ENCODE results near the gene OR51T1. TPM values are rescaled to one million over a fixed set of nuclear protein-coding genes. Genes with fewer than 3 reads are reported as not detected.
"Not testable (repeated sequence)": the region's sequence is repeated elsewhere in the genome, so short reads cannot be mapped to it uniquely, and the experiment has no call there.

Gene OR51T1, protein sequence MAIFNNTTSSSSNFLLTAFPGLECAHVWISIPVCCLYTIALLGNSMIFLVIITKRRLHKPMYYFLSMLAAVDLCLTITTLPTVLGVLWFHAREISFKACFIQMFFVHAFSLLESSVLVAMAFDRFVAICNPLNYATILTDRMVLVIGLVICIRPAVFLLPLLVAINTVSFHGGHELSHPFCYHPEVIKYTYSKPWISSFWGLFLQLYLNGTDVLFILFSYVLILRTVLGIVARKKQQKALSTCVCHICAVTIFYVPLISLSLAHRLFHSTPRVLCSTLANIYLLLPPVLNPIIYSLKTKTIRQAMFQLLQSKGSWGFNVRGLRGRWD
- polyA plus RNA-seq (2013, experiment 1 of 2; ENCODE audit: insufficient read length), result not detected
- not detected for polyA plus RNA-seq (2013, experiment 2 of 2; ENCODE audit: insufficient read length)

DNA sequence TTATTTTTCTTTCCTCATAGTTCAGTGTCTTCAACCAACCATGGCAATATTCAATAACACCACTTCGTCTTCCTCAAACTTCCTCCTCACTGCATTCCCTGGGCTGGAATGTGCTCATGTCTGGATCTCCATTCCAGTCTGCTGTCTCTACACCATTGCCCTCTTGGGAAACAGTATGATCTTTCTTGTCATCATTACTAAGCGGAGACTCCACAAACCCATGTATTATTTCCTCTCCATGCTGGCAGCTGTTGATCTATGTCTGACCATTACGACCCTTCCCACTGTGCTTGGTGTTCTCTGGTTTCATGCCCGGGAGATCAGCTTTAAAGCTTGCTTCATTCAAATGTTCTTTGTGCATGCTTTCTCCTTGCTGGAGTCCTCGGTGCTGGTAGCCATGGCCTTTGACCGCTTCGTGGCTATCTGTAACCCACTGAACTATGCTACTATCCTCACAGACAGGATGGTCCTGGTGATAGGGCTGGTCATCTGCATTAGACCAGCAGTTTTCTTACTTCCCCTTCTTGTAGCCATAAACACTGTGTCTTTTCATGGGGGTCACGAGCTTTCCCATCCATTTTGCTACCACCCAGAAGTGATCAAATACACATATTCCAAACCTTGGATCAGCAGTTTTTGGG is at the start of gene OR51T1:
TSS of gene OR51T1 (plus strand) at position 41 of the 641 bp plus-strand sequence. CDS start at position 41, 0 bp downstream.
- DNase-seq, result peak; percentile 67

DNA sequence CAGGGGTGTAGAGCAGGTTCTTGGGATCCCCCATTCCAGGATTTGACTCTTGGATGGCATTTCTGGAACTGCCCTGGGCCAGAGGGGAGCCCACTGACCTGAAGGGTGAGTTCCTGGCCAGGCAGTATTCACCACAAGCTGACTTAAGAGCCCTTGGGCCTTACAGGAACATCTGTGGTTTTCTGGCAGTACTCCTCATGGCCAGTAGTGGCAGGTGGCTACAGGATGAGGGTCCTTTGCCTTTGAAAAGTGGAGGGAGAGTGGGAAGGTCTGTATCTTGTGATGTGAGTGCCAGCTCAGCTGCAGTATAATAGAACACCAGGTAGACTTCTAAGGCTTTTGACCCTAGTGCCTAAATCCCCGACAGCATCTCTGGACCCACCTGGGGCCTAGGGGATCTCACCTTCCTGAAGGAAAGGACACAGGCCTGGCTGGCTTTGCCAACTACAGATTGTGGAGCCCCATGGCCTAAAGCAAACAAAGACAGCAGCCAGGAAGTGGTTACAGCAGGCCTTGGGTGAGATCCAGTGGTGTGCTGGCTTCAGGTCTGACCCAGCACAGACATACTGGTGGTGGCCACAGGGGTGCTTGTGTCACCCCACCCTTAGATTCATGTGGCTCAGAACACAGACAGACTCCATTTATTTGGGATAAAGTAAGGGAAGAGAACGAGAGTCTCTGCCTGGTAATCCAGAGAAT is 41.7 kb upstream of the OR51T1 start:
- no peak for DNase-seq

DNA sequence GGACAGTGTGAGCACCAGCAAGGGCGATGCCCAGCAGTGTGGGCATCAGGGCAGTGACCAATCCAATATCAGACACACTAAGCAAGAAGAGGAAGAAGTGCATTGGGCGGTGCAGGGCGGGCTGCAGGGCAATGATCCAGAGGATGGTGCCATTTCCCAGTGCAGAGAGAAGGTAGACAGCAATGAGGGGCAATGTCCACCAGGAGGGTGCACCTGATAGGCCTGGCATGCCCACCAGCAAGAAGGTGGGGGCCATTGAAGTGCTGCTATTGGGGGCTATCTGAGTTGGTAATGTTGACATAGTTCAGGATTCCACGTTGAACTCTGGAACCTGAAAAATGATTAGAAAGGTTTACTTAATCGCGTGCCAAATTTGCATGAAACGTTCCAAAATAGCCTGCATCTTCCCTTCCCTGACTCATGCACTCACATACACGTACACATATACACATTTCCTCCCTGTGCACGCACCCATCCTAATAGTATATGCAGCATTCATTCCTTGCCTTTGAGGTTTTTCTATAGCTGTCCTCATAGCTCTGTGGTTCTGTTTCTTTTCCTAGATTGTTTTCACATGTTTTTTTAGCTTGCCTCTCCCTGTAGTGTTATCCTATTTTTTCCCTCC is 32.7 kb upstream of the OR51T1 start, which contains the start of gene OR51S1:
TSS of gene OR51S1 (minus strand) at position 301 of the 625 bp plus-strand sequence. CDS start at position 301, 0 bp downstream.
- DNase-seq, result no peak

DNA sequence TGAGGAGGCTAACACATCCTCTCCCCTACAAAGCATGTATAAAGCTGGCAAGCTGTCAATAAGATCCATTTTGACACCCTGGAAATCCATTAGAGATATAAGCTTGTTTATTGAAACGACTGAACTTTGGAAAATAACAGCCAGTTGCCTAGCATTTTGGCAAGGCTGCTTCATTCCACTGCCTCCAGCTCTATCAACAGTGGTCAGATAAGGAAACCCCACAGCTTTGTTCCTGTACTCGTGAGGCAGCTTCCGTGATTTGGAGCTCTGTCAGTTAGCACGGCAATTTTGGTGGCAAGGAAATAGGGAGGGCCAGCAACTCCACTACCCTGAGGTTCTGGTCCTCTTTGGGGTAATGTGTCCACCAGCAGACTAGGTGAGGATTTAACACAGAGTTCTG is 30.7 kb upstream of the OR51T1 start:
- DNase-seq, result no peak

DNA sequence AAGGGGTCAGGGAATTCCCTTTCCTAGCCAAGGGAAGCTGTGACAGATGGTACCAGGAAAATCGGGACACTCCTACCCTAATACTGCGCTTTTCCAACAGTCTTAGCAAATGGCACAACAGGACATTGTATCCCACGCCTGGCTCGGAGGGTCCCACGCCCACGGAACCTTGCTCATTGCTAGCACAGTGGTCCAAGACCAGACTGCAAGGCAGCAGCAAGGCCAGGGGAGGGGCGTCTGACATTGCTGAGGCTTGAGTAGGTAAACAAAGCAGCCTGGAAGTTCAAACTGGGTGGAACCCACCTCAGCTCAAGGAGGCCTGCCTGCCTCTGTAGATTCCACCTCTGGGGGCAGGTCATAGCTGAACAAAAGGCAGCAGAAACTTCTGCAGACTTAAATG is 27.4 kb upstream of the OR51T1 start:
- DNase-seq, result not testable (repeated sequence)

DNA sequence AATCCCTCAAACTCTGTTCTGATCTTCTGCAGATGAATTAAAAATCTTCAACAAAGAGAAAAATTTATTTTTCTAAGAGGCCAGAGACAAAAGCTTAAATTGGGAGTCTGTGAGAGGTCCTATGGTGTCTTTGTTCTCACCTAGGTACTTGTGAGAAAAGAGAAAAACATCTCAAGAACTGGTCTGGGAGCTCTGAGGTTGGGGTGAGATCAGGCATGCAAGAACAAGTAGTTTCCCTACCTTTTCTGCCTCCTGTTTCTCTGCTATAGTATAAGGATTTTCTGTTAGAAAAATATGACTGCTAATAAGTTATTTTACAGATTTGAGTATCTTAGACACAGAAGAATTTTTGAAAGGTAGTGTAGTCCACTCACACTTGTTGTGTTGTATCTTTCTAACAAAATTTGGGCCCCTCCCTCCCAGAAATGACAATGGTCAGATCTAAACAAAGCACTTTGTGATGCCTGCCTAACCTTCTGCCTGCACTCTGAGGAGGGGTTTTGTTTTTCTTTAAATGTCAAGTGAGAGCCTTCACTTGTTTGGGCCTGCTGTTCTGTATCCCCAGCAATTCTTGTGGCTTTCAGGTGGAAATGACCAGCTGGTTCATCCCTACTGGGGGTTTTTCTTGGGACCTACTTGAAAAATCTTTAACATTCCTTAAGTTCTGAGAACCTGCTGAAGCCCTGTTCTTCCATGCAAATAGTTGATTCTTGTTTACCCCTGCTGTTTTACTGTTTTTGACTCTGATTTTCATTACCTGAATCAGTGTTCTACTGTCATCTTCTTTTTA is 19.1 kb upstream of the OR51T1 start:
- no peak for DNase-seq

DNA sequence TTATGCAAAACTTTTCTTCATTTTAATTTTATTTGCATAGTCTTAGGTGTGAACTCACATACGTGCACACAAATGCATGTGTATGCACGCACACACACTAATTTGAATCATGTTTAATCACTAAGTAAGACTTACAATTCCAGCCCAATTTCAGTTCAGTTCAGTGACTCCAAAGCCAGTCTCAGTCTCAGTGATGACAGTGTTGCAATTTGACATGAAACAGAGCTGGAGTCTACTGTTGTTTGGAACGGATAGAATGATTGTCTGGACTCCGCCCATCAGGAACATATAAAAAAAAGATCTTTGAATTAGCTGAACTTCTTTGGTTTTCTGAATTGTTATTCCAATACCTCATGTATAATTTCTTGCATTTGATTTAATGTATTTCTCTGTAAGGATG is 17.8 kb upstream of the OR51T1 start:
- DNase-seq, result no peak

DNA sequence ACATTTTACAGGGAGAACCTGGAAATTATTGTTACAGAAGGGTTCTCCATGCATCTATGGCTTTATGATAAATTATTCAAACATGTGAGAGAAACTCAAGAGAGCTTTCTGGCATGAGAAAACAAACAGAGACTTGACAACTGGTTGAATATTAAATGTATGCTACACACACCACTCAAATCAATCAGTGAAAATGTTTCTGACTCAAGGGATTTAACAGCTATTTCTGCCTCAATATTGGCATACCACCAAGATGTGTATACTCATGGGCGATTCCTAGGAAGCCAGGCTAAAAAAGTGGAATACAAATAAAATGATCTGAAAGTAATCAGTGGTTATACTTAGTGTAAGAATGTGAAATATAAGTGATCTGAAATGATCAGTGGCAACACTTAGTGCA is 15.8 kb upstream of the OR51T1 start:
- peak; percentile 10 for DNase-seq

DNA sequence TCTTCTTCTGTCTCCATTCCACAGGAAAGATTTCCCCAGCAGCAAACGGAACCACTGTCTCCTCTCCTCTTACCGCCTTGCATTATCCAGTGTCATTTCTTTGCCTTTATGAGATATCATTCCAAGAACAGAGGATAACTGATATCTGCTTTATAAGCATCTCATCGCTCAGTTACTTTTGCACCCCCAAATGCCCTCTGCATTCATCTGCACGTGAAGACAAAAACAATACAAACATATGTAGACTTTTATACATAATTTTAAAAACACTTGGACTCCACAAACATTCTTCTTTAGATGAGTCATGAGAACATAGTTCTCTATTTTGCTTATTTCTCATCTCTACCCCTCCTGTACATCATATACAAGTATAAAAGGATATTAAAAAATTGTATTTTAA is 512 bp upstream of the OR51T1 start:
- DNase-seq, result no peak

DNA sequence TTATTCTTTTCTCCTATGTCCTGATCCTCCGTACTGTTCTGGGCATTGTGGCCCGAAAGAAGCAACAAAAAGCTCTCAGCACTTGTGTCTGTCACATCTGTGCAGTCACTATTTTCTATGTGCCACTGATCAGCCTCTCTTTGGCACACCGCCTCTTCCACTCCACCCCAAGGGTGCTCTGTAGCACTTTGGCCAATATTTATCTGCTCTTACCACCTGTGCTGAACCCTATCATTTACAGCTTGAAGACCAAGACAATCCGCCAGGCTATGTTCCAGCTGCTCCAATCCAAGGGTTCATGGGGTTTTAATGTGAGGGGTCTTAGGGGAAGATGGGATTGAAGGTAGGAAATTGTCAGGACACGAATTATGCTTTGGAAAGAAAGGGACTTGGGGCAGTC is 843 bp downstream of the OR51T1 start:
- DNase-seq, result no peak

DNA sequence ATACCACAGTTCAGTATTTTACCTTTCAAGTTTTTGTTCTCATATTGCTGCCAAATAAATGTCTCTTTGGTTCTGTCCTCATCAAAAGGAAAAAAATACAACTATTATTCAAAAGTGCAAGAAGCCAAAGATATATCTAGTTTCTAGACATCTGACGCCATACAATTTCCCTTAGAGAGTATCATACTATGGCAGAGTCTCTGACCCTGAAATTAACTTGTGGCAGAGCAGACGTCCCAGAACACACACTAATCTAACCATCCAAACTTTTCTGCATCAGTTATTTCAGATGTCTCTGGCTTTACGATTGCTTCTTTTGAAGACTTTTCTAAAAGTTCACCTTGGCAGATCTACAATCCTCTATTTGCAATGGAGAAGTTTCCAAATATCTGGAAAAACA is 2.7 kb downstream of the OR51T1 start:
- no peak for DNase-seq

DNA sequence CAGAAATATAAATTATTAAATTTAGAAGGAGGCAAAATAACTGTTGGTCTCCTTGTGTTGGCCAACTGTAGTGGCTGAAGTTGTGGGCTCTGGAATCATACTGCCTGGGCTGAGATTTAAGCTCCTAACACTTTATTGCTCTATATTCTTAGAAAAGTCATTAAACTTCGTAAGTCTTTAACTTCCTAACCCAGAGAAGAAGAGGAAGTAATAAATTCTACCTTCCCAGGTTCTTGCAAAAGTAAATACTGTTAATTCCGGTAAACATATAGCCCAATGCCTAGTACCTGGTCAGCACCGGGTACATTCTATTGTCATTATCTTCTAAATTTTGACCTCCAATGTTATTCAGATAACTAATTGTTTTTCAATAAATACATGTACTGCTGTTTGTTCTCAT is 4.5 kb downstream of the OR51T1 start:
- DNase-seq, result no peak

DNA sequence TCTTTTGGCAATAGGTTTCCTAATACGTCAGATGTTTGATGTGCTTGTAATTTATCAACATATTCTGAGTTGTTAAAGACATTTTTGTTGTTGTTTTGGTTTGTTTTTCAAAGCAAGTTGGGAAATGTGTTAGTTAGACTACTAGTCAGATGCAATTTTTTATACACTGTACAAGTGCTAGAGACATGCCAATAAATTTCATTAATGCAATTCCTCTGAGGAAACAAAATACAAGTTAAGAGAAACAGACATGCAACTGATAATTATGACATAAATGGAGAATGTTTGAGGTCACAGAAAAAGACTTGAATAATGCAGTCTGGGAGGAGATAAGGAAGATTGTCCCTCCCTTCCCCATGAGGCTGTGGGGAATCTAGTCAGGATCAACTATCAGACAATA is 5.9 kb downstream of the OR51T1 start:
- DNase-seq, result no peak

DNA sequence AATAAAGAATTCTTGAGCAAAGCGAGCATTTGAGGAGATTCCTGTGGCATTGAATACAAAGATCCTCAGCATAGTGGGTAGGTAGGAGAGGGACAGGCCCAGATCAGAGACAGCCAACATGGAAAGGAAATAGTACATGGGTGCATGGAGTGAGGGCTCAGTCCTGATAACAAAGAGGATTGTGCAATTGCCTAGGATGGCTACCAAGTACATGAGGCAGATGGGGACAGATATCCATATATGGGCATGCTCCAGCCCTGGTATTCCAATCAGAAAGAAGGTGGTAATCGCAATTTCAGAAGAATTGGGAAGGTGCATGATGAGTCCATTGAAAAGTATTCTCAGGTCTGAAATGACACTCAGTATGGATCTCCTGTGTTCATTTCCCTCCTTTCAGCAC is 8.6 kb downstream of the OR51T1 start:
- no peak for DNase-seq

DNA sequence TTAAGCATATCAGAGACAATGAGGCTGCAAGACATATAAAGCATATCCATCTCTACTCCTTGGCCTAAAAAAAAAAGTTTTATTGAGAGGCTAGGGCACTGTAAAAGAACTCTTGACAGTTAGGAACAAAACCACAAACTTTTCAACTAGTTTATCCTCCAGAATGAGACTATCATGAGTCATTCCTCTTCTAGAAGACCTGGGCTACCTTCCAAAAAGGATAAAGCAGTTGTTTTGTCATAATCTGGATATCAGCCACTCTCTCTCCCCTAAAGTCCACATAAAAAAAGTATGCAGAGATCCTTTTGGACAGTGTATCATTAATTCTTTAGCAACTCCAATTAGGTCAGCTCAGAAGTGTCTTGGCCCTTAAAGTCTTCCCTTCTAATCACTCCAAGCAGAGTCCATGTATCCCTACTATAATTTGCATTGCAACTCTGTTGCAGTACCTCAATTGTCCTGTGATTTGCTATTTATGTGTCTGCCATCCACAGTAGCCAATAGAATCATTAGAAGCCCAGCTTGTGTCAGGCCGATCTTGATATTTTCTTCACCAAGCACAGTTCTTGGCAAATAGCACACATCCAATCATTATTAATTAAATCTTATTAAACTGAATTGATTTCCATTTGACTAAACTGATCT is 10.4 kb downstream of the OR51T1 start:
- DNase-seq, result peak; percentile 92

DNA sequence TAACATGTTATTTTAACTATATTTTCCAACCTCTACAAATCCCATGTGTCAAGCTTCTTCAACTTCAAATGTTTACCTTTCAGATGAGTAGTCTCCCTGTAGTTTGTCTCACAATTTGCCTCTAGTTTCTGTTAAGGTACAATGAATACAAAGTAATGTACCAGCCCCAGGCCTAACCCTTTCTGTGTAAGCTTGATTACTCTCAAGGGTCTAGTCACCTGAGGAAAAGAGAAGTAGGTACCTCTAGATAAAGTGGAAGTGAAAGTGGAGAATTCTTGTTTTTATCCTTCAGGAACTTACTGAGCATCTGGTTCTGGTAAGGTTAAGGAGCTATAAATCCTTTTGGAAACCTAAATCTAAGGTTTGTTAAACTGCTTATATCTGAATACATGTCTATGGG is 21.8 kb downstream of the OR51T1 start, which contains the start of gene OR51A7:
TSS of gene OR51A7 (plus strand) at position 300 of the 400 bp plus-strand sequence. CDS start 3,587 bp downstream, outside the sequence.
- DNase-seq, result no peak

DNA sequence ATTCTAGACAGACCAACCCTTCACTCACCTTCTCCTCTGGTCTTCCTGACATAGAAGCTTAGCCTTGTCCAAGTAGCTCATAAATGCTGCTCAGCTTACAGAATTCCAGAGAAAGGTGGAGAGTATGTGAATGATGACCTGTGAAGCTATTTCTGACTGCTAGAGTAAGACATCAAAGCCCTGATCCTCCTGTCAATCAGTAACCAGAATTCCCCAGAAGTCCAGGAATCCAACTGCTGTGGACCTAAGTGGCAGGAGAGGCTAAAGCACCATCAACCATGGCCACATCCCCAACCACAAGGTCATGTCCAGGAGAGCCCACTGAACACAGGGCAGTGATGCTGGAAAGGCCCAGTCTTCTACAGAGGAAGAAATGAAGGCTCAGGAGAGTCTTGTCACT is 34.9 kb downstream of the OR51T1 start:
- no peak for DNase-seq

DNA sequence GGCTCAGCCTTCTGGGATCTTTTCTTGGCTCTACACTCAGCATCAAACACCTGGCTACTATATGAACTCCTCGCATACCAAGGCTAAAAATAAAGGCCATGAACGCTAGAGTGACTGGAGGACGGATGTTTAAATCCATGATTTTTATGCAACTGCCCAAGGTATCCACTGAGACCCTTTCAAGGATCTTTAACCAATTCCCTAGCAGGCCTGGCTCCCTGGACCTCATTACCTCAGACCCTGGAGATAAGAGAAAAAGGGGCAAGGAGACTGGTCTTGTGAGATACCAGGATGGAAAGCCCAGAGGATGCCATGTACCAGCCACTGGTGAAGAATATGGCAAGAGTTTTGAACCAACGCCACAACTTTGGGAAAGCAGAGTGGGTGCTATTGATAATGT is 37.5 kb downstream of the OR51T1 start, which contains the start of gene OR51G2:
TSS of gene OR51G2 (minus strand) at position 101 of the 400 bp plus-strand sequence. CDS start 3,687 bp downstream, outside the sequence.
- DNase-seq, result no peak

DNA sequence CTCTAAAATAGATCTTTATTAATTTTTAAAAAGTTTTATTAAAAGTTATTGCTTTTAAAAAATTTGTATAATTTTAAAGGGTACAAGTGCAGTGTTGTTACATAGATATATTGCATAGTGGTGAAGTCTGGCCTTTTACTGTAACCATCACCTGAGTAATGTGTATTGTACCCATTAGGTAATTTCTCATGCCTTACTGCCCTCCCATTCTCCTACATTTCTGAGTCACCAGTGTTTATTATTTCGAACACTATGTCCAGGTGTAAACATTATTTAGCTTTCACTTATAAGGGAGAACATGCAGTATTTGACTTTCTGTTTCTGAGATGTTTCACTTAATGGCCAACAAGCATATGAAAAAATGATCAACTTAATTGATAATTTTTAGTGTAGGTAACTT is 40.1 kb downstream of the OR51T1 start:
- DNase-seq, result no peak

DNA sequence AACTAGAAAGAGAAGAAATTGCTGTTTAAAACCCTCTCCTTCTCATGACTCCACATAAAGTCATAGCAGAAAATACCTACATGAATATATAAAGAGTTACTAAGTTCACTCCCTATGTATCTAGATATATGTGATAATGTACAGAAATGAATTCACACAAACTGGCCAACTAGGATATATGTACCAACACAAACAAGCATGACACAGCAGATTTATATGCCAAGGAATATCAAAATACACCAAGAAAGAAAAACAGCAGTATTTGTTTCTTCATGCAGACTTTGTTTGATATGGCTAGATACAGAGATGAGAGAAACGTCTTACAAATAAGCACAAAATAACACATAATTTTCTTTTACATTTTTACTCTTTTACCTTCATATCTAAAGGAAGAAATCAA is 40.6 kb downstream of the OR51T1 start:
- DNase-seq, result no peak

DNA sequence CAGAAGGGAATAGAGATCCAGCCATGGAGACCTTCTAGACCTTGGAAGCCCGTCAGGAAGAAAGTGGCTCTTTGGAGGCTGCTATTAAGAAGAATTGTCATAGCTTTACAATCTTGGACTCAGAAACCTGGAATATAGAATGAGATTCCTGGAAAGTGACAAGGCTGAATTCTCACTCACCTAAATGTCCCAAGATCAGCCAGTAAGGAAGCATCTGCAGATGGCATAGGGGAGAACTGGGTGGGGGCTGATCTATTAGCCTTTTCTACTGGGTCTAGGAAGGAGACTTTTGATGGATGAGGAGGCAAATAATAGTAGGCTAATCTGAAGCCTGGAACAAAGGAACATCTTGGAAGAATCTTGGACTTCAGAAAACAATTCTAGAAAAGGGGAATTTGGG is 42.5 kb downstream of the OR51T1 start, which contains the start of gene OR51G1:
TSS of gene OR51G1 (minus strand) at position 101 of the 400 bp plus-strand sequence. CDS start at position 101, 0 bp downstream.
- no peak for DNase-seq
